H9 (cell line): Measurements from ENCODE around the gene ARHGEF2. TPM values are rescaled to one million over a fixed set of nuclear protein-coding genes. Genes with fewer than 3 reads are reported as not detected.
A peak's percentile ranks its signal among the peaks of the same experiment; 100 is the strongest.

Experiments
- DNase-seq: peaks from one replicate; pipeline ENCODE4 v3.0.0-alpha.2; 2017
- H2AFZ ChIP-seq: one replicate; pipeline ENCODE4 v1.6.1; 2013; ENCODE audit warnings: mild to moderate bottlenecking, low read length, control low read depth, moderate library complexity
- H2AK5ac ChIP-seq: 2 replicates; pipeline ENCODE4 v1.6.1; 2013; ENCODE audit warnings: low read length, control low read depth, mixed read lengths; ENCODE audit not compliant: insufficient read length
- H2BK120ac ChIP-seq: one replicate; pipeline ENCODE4 v1.6.1; 2013; ENCODE audit warnings: low read depth, mild to moderate bottlenecking, low read length, control low read depth, inconsistent platforms; ENCODE audit not compliant: poor library complexity, severe bottlenecking
- H2BK12ac ChIP-seq: 2 replicates; pipeline ENCODE4 v1.6.1; 2013; ENCODE audit warnings: low read length, control low read depth, mixed read lengths, low read depth; ENCODE audit not compliant: insufficient read length
- H2BK15ac ChIP-seq: 2 replicates; pipeline ENCODE4 v1.6.1; 2013; ENCODE audit warnings: low read depth, low read length, control low read depth
- H2BK20ac ChIP-seq: one replicate; pipeline ENCODE4 v1.6.1; 2013; ENCODE audit warnings: low read depth, mild to moderate bottlenecking, low read length, control low read depth, inconsistent platforms; ENCODE audit not compliant: poor library complexity, severe bottlenecking
- H2BK5ac ChIP-seq: 2 replicates; pipeline ENCODE4 v1.6.1; 2013; ENCODE audit warnings: low read length, control low read depth, mixed read lengths; ENCODE audit not compliant: insufficient read length
- H3K14ac ChIP-seq: 2 replicates; pipeline ENCODE4 v1.6.1; 2013; ENCODE audit warnings: low read length, control low read depth; ENCODE audit not compliant: insufficient read depth
- H3K18ac ChIP-seq: 2 replicates; pipeline ENCODE4 v1.6.1; 2013; ENCODE audit warnings: low read depth, mild to moderate bottlenecking, mixed read lengths, low read length, control low read depth; ENCODE audit not compliant: insufficient read length
- H3K23ac ChIP-seq: 2 replicates; pipeline ENCODE4 v1.6.1; 2013; ENCODE audit warnings: low read length, control low read depth, mixed read lengths, low read depth; ENCODE audit not compliant: insufficient read length
- H3K23me2 ChIP-seq: 2 replicates; pipeline ENCODE4 v1.6.1; 2013; ENCODE audit warnings: low read depth, mild to moderate bottlenecking, mixed read lengths, low read length, control low read depth; ENCODE audit not compliant: insufficient read length, poor library complexity, severe bottlenecking
- H3K27ac ChIP-seq: 2 replicates; pipeline ENCODE4 v1.5.1; 2013; ENCODE audit warnings: low read length, control low read depth, mixed read lengths, low read depth; ENCODE audit not compliant: insufficient read length
- H3K27me3 ChIP-seq: 2 replicates; pipeline ENCODE4 v1.6.1; 2013; ENCODE audit warnings: low read length, control low read depth, inconsistent platforms; ENCODE audit not compliant: insufficient read depth
- H3K4ac ChIP-seq: 2 replicates; pipeline ENCODE4 v1.6.1; 2013; ENCODE audit warnings: low read depth, mild to moderate bottlenecking, control low read depth, inconsistent platforms, low read length, moderate library complexity
- H3K4me1 ChIP-seq: 2 replicates; pipeline ENCODE4 v1.6.1; 2013; ENCODE audit warnings: low read length, control low read depth, inconsistent platforms; ENCODE audit not compliant: insufficient read depth
- H3K4me2 ChIP-seq: 2 replicates; pipeline ENCODE4 v1.6.1; 2013; ENCODE audit warnings: low read length, control low read depth, mixed read lengths; ENCODE audit not compliant: insufficient read length, insufficient read depth
- H3K56ac ChIP-seq: 2 replicates; pipeline ENCODE4 v1.6.1; 2013; ENCODE audit warnings: low read depth, mild to moderate bottlenecking, mixed read lengths, low read length, control low read depth; ENCODE audit not compliant: insufficient read length
- H3K79me1 ChIP-seq: 2 replicates; pipeline ENCODE4 v1.6.1; 2013; ENCODE audit warnings: low read depth, mild to moderate bottlenecking, moderate library complexity, low read length, control low read depth, inconsistent platforms; ENCODE audit not compliant: insufficient read depth, poor library complexity, severe bottlenecking
- H3K79me2 ChIP-seq: 2 replicates; pipeline ENCODE4 v1.6.1; 2013; ENCODE audit warnings: low read length, control low read depth, inconsistent platforms; ENCODE audit not compliant: insufficient read depth
- H3K9ac ChIP-seq: 2 replicates; pipeline ENCODE4 v1.6.1; 2013; ENCODE audit warnings: low read length, control low read depth, mixed read lengths; ENCODE audit not compliant: insufficient read length; ENCODE audit errors: extremely low read depth
- H3K9me3 ChIP-seq: one replicate; pipeline ENCODE4 v1.6.1; 2013; ENCODE audit warnings: low read depth, low read length, inconsistent platforms; ENCODE audit not compliant: control insufficient read depth
- H3T11ph ChIP-seq: one replicate; pipeline ENCODE4 v1.6.1; 2013; ENCODE audit warnings: mild to moderate bottlenecking, low read length, control low read depth, inconsistent platforms
- H4K20me1 ChIP-seq: one replicate; pipeline ENCODE4 v1.6.1; 2013; ENCODE audit not compliant: control insufficient read depth, insufficient read length, insufficient read depth
- H4K5ac ChIP-seq: 2 replicates; pipeline ENCODE4 v1.6.1; 2013; ENCODE audit warnings: low read depth, mild to moderate bottlenecking, mixed read lengths, low read length, control low read depth; ENCODE audit not compliant: insufficient read length
- H4K8ac ChIP-seq: replicated peaks from 2 replicates; pipeline ENCODE4 v1.6.1; 2013; ENCODE audit warnings: low read length, control low read depth, mixed read lengths, low read depth; ENCODE audit not compliant: insufficient read length
- H4K91ac ChIP-seq: 2 replicates; pipeline ENCODE4 v1.6.1; 2013; ENCODE audit warnings: low read depth, mild to moderate bottlenecking, moderate library complexity, mixed read lengths, low read length, control low read depth; ENCODE audit not compliant: insufficient read length
- H3K27ac Mint-ChIP-seq, 3 experiments: 2 replicates in 2 of 3; 3 replicates in 1 of 3; pipeline ENCODE4 v1.8.0; 2020 to 2021; ENCODE audit warnings: mixed read lengths in 3 of 3, mild to moderate bottlenecking in 1 of 3, moderate library complexity in 1 of 3
- H3K27me3 Mint-ChIP-seq: 2 replicates; pipeline ENCODE4 v1.8.0; 2021; ENCODE audit warnings: low read depth, mild to moderate bottlenecking, moderate library complexity, mixed read lengths
- H3K36me3 Mint-ChIP-seq, 3 experiments: 2 replicates in 2 of 3; 3 replicates in 1 of 3; pipeline ENCODE4 v1.8.0; 2020 to 2021; ENCODE audit warnings: low read depth in 3 of 3, mixed read lengths in 3 of 3; ENCODE audit not compliant: insufficient read depth in 1 of 3
- H3K4me1 Mint-ChIP-seq, 2 experiments: 2 replicates each; pipeline ENCODE4 v1.8.0; 2020; ENCODE audit warnings: mixed read lengths in 2 of 2
- H3K4me3 Mint-ChIP-seq, 2 experiments: 2 replicates in 1 of 2; 3 replicates in 1 of 2; pipeline ENCODE4 v1.8.0; 2020 to 2021; ENCODE audit warnings: mild to moderate bottlenecking in 2 of 2, mixed read lengths in 2 of 2, moderate library complexity in 1 of 2
- H3K9me3 Mint-ChIP-seq, 2 experiments: 2 replicates in 1 of 2; 3 replicates in 1 of 2; pipeline ENCODE4 v1.8.0; 2020; ENCODE audit warnings: mild to moderate bottlenecking in 2 of 2, mixed read lengths in 2 of 2, moderate library complexity in 1 of 2
- WGBS: extraction: QIAGEN DNeasy Blood & Tissue Kit; methylation state at CpG from one replicate; pipeline ENCODE4 v1.1.7; 2013; ENCODE audit warnings: missing lambda C conversion rate, low lambda C conversion rate, mixed read lengths; ENCODE audit not compliant: insufficient read length; ENCODE audit errors: extremely low coverage; 5-methylcytosine and 5-hydroxymethylcytosine counted together
- total RNA-seq: library from RNA; stranded (reverse); gene quantifications from 2 replicates; pipeline ENCODE4 v1.2.1, GENCODE V29; 2021
- TF ChIP-seq, protein P1 (sequence below): fragments of 200-600 bp; sonication (generic); conservative IDR thresholded peaks from 3 replicates; pipeline ENCODE4 v1.8.0; 2021; ENCODE audit warnings: antibody characterized with exemption, mild to moderate bottlenecking

Gene ARHGEF2
- total RNA-seq, 1 experiment from 2014 or later, result 111 TPM

DNA sequence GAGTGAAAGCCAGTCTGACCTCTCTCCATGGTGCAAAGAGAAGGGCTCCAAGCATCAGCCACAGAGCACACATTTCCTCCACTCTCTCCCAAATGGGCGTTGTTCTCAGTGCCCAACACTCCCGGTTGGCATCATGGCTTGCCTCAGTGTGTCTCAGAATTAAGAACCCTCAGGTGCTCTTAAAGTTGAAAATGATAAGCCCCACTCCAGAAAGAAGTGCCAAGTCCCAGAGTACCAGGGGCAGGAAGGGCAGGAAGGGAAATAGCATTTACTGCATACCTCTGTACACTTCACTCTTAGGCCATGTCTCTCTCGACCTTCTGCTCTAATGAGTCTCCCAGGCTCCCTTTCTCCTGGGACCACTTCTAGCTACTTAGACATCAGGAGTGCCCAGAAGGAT is 15.2 kb upstream of the ARHGEF2 start:
- H3K27me3 ChIP-seq, result no peaks in the 10 kb centered on the region
- no peak overlapping the region for H4K91ac ChIP-seq
- H2BK12ac ChIP-seq, result no peak overlapping the region
- H3K9me3 ChIP-seq, result no peaks in the 10 kb centered on the region
- H2AFZ ChIP-seq, result no peak overlapping the region
- H3K56ac ChIP-seq, result no peak overlapping the region
- Mint-ChIP-seq H3K36me3 (no peaks in the 10 kb centered on the region), H3K27ac (peak overlapping the region in 1 of 3 experiments; percentile 24; a peak in 1 of 7 replicates), H3K27me3 (peaks cover 4% of the 10 kb centered on the region), H3K9me3 (no peaks in the 10 kb centered on the region), H3K4me1 (peaks cover 7 to 13% of the 10 kb centered on the region in 2 experiments), H3K4me3 (no peak overlapping the region)
- H2BK15ac ChIP-seq, result no peak overlapping the region
- H3K14ac ChIP-seq, result no peak overlapping the region
- no peak overlapping the region for H2BK5ac ChIP-seq
- no peaks in the 10 kb centered on the region for H3K4me1 ChIP-seq
- TF ChIP-seq, protein P1, sequence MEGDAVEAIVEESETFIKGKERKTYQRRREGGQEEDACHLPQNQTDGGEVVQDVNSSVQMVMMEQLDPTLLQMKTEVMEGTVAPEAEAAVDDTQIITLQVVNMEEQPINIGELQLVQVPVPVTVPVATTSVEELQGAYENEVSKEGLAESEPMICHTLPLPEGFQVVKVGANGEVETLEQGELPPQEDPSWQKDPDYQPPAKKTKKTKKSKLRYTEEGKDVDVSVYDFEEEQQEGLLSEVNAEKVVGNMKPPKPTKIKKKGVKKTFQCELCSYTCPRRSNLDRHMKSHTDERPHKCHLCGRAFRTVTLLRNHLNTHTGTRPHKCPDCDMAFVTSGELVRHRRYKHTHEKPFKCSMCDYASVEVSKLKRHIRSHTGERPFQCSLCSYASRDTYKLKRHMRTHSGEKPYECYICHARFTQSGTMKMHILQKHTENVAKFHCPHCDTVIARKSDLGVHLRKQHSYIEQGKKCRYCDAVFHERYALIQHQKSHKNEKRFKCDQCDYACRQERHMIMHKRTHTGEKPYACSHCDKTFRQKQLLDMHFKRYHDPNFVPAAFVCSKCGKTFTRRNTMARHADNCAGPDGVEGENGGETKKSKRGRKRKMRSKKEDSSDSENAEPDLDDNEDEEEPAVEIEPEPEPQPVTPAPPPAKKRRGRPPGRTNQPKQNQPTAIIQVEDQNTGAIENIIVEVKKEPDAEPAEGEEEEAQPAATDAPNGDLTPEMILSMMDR, result no peak
- H4K8ac ChIP-seq, result no peak overlapping the region
- H3K9ac ChIP-seq, result no peak overlapping the region
- H2BK20ac ChIP-seq, result no peak overlapping the region
- H3K4me2 ChIP-seq, result no peak overlapping the region
- no peaks in the 10 kb centered on the region for H3K79me1 ChIP-seq
- H3K18ac ChIP-seq, result no peak overlapping the region
- H3K23me2 ChIP-seq, result no peaks in the 10 kb centered on the region
- no peaks in the 10 kb centered on the region for H3K79me2 ChIP-seq
- H2AK5ac ChIP-seq, result no peak overlapping the region
- no peak overlapping the region for H3K4ac ChIP-seq
- no peak overlapping the region for H3K27ac ChIP-seq
- no peak overlapping the region for H4K5ac ChIP-seq
- no peaks in the 10 kb centered on the region for H4K20me1 ChIP-seq
- no peak overlapping the region for H3T11ph ChIP-seq
- WGBS, result no CpG with 5 or more reads among the region's 3 CpGs
- H3K23ac ChIP-seq, result no peak overlapping the region
- no peak overlapping the region for H2BK120ac ChIP-seq
- no peak for DNase-seq
